ENCODE results near the gene MKRN2OS. TPM values are rescaled to one million over a fixed set of nuclear protein-coding genes. Genes with fewer than 3 reads are reported as not detected.

MKRN2OS gene
- polyA plus RNA-seq, 2 of the 4 experiments (the other 2 are of a cell fraction), result not detected

DNA sequence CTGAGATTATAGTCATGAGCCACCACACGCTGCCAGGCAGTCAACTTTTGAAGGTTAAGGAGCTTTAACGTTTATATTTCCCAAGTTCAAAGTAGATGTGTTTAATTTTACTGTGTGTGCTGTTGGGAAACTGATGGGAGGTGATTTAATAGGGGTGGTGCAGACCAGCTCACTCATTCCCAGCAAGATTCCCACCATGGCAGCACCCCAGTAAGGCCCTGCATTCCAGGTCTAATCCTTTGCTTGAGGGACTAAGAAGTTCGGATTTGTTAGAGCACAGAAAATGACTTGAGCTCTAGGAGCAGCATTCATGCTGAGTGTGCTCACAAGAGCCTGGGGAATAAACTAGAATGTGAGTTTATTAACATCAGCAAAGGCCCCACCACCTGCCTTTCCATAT is 35.8 kb downstream of the MKRN2OS start:
- Histone ChIP-seq H3K27ac (no peak overlapping the region), H3K4me1 (peaks cover 17% of the 10 kb centered on the region), H3K9me3 (no peaks in the 10 kb centered on the region), H3K4me2 (no peak overlapping the region), H3K4me3 (no peak overlapping the region)
- ChIA-PET CTCF (interaction anchor here (1.4 to 2.5 kb wide), 3 partner anchors 13 to 29 kb away, joined by 3 to 8 read pairs (median 4); no protein-coding TSS in a partner anchor), POLR2A (interaction anchor here (2.4 kb wide), 1 partner anchor 25 kb away, joined by 8 read pairs; the partner anchor contains the start of gene TSEN2)
- ATAC-seq (no peak), DNase-seq (ENCODE audit: low read depth in 1 of 2, low spot score in 1 of 2) (no peak), FAIRE-seq (no peak)
- WGBS (ENCODE audit: missing lambda C conversion rate), result 90% methylated on average over 3 of the region's 3 CpGs
- TF ChIP-seq, protein P1, sequence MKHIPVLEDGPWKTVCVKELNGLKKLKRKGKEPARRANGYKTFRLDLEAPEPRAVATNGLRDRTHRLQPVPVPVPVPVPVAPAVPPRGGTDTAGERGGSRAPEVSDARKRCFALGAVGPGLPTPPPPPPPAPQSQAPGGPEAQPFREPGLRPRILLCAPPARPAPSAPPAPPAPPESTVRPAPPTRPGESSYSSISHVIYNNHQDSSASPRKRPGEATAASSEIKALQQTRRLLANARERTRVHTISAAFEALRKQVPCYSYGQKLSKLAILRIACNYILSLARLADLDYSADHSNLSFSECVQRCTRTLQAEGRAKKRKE (CRISPR knock-in tag; IDR thresholded peaks at IDR 0.05; ENCODE audit: low read depth), result no peak
- TF ChIP-seq, protein P2, sequence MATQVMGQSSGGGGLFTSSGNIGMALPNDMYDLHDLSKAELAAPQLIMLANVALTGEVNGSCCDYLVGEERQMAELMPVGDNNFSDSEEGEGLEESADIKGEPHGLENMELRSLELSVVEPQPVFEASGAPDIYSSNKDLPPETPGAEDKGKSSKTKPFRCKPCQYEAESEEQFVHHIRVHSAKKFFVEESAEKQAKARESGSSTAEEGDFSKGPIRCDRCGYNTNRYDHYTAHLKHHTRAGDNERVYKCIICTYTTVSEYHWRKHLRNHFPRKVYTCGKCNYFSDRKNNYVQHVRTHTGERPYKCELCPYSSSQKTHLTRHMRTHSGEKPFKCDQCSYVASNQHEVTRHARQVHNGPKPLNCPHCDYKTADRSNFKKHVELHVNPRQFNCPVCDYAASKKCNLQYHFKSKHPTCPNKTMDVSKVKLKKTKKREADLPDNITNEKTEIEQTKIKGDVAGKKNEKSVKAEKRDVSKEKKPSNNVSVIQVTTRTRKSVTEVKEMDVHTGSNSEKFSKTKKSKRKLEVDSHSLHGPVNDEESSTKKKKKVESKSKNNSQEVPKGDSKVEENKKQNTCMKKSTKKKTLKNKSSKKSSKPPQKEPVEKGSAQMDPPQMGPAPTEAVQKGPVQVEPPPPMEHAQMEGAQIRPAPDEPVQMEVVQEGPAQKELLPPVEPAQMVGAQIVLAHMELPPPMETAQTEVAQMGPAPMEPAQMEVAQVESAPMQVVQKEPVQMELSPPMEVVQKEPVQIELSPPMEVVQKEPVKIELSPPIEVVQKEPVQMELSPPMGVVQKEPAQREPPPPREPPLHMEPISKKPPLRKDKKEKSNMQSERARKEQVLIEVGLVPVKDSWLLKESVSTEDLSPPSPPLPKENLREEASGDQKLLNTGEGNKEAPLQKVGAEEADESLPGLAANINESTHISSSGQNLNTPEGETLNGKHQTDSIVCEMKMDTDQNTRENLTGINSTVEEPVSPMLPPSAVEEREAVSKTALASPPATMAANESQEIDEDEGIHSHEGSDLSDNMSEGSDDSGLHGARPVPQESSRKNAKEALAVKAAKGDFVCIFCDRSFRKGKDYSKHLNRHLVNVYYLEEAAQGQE (IDR thresholded peaks at IDR 0.05), result no peak
- no peak for TF ChIP-seq NPAS2 (CRISPR knock-in tag; IDR thresholded peaks at IDR 0.05; ENCODE audit: borderline replicate concordance)
- no peak for TF ChIP-seq RCOR1 (IDR thresholded peaks at IDR 0.05; ENCODE audit: low read depth, low read length)
- TF ChIP-seq, protein P3, sequence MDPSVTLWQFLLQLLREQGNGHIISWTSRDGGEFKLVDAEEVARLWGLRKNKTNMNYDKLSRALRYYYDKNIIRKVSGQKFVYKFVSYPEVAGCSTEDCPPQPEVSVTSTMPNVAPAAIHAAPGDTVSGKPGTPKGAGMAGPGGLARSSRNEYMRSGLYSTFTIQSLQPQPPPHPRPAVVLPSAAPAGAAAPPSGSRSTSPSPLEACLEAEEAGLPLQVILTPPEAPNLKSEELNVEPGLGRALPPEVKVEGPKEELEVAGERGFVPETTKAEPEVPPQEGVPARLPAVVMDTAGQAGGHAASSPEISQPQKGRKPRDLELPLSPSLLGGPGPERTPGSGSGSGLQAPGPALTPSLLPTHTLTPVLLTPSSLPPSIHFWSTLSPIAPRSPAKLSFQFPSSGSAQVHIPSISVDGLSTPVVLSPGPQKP (IDR thresholded peaks at IDR 0.05; ENCODE audit: low read depth, low read length), result no peak
- no peak for TF ChIP-seq ESRRA (IDR thresholded peaks at IDR 0.05; ENCODE audit: borderline replicate concordance, low read length)

DNA sequence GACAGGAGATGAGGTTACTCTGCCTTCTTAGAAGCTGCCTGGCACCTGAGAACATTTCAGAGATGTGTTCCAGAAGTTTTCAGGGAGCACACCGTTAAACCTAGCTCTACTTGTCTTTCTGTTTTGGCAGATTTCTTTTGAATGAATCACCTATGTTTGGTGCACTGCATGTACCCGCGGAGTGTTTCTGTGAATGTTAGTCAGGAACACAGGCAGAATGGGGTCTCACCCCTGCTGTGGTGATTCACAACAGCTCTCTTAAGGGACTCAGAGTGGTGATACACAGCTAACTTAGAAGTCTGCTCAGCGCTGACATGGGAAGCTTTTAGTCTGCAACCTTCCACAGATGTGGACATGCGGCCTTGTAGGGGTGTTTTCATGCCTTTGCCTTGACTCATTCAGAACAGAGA is 37.0 kb downstream of the MKRN2OS start:
- Histone ChIP-seq H3K4me1 (peaks cover 17% of the 10 kb centered on the region), H3K27ac (peak overlapping the region; percentile 32 to 46; a peak in 1 of 6 replicates), H3K4me3 (no peak overlapping the region), H3K4me2 (peak overlapping the region; percentile 42; the same call in 2 of the 3 replicates), H3K9me3 (no peaks in the 10 kb centered on the region)
- ATAC-seq (peak; percentile 72 to 84), DNase-seq (ENCODE audit: low read depth in 1 of 2, low spot score in 1 of 2) (peak; percentile 16 to 19), FAIRE-seq (no peak)
- POLR2A ChIA-PET, result interaction anchor here (0.5 to 2.4 kb wide), 5 partner anchors 24 to 255 kb away, joined by 3 to 8 read pairs (median 6); partner anchors contain the start of gene TSEN2
- CTCF ChIA-PET, result interaction anchor here (0.6 to 2.1 kb wide), 11 partner anchors 10 to 617 kb away, joined by 3 to 8 read pairs (median 4); no protein-coding TSS in a partner anchor
- WGBS (ENCODE audit: missing lambda C conversion rate), result 39% methylated on average over 5 of the region's 5 CpGs
- 0 out of 2 replicates have a peak, but pooled peaks have one; percentile 15 for TF ChIP-seq FOSL2 (IDR thresholded peaks at IDR 0.05)
- TF ChIP-seq FOSL2 (CRISPR knock-in tag; IDR thresholded peaks at IDR 0.05), result no peak
- no peak for TF ChIP-seq CHD4 (IDR thresholded peaks at IDR 0.05; ENCODE audit: borderline replicate concordance)

DNA sequence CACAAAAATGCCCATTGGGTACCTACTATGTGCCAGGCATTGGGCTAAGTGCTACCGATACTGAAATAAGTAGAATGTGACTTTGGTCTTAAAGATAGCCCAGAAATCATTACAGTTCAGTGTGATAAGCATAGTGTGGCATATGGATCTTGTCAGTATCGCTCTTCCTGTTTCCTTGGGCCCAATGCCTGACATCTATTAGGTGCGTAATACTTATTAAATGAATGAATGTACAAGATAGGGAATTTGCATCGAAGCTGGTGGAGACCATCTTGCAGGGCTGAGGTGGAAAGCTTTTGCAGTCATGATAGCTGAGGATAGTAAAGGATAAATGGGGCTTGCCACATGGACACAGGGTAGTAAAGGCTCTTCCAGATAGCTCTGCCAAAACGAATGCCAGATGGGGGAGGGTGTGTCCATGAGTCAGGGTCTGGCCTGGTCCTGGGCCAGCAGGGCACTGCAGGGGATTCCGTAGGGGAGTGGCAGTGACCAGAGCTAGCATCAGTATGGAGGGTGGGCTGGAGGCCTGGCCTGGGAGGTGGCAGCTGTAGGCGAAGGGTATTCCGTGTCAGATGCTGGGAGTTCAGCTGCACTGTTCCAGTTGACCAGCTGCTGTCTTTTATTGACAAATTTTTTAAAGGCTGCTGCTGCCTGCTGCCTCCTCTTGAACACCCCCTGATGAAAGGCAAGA is 37.6 kb downstream of the MKRN2OS start:
- Histone ChIP-seq H3K9me3 (no peaks in the 10 kb centered on the region), H3K4me2 (peak overlapping the region; percentile 42; the same call in 2 of the 3 replicates), H3K4me1 (peaks cover 17% of the 10 kb centered on the region), H3K4me3 (no peak overlapping the region), H3K27ac (peak overlapping the region; percentile 32 to 46; a peak in 1 of 6 replicates)
- no peak for FAIRE-seq
- peak; percentile 70 to 73 for ATAC-seq
- 80% methylated on average over 8 of the region's 8 CpGs for WGBS (ENCODE audit: missing lambda C conversion rate)
- ChIA-PET CTCF (interaction anchor here (0.6 to 2.1 kb wide), 11 partner anchors 11 to 384 kb away, joined by 3 to 8 read pairs (median 4); no protein-coding TSS in a partner anchor), POLR2A (interaction anchor here (0.5 to 2.4 kb wide), 4 partner anchors 23 to 82 kb away, joined by 3 to 8 read pairs (median 5); partner anchors contain the start of gene TSEN2)
- TF ChIP-seq NPAS2 (CRISPR knock-in tag; IDR thresholded peaks at IDR 0.05; ENCODE audit: borderline replicate concordance), result no peak
- no peak for TF ChIP-seq MYC (IDR thresholded peaks at IDR 0.05; ENCODE audit: borderline replicate concordance, low read length)
- no peak for TF ChIP-seq MAFK (IDR thresholded peaks at IDR 0.05; ENCODE audit: partially characterized antibody)
- TF ChIP-seq, protein P4, sequence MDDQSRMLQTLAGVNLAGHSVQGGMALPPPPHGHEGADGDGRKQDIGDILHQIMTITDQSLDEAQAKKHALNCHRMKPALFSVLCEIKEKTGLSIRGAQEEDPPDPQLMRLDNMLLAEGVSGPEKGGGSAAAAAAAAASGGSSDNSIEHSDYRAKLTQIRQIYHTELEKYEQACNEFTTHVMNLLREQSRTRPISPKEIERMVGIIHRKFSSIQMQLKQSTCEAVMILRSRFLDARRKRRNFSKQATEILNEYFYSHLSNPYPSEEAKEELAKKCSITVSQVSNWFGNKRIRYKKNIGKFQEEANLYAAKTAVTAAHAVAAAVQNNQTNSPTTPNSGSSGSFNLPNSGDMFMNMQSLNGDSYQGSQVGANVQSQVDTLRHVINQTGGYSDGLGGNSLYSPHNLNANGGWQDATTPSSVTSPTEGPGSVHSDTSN (IDR thresholded peaks at IDR 0.05), result no peak
- DNase-seq (ENCODE audit: low read depth in 1 of 2, low spot score in 1 of 2), result no peak

Data from A549 (cell line).